Stimulated activated CD8-positive, alpha-beta memory T cell treated with anti-CD3 and anti-CD28 coated beads, Interleukin-12 subunit alpha, Interleukin-12 subunit beta, amount 100 ng/mL, for 4 hours (primary cell): Measurements from ENCODE around the gene LIN9.

Experiments used
- DNase-seq: peaks from one replicate; pipeline ENCODE4 v3.0.0-alpha.2; 2020; ENCODE audit warnings: low read depth

LIN9 gene

DNA sequence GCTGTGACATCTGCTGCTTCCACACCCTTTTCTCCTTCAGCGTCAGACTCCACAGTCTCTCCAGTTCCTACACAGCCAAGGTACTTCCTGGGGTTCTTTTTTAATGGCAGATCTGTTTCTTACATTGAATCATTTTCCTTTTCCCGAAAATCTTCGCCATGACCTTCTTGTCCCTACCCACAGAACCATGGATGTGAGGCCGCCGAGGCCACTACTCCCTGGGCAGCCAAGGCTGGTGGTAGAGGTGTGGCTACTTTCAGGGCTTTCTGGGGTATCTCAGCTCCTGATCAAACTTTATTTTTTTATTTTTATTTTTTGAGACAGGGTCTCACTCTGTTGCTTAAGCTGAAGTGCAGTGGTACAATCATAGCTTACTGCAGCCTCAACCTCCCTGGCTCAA lies 9.5 kb upstream of the LIN9 start:
- DNase-seq = no peak

GRCh38 chr1:226314055-226314454 lies 5.1 kb upstream of the LIN9 start:
- no peak for DNase-seq

DNA sequence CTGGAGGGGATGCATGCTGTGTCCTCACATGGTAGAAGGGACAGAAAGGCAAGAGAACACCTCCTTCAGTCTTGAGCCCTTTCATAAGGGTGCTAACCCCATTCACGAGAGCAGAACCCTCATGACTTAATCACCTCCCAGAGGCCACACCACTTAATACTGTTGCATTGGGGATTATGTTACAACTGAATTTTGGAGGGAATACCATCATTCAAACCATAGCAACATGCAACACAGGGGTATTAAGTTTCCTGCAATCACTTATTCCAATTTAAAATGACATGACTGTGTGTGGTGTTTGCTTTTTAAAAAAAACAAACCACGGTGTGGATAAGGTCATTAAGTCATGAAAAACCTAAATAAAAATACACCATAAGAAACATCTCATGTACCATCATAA lies 3.1 kb upstream of the LIN9 start:
- DNase-seq = no peak

DNA sequence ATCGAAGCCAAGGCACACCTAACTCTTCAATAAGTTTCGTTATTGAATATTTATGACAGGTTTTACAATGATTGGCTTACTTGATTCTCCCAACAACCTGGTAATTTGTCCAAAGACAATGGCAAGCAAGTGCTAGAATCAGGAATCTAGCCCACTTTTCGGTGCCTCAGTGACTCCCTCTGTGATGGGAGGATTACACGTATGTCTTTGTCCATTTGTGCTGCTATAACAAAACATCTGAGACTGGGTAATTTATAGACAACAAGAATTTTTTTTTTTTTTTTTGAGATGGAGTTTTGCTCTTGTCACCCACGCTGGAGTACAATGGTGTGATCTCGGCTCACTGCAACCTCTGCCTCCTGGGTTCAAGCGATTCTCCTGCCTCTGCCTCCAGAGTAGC lies 2.4 kb upstream of the LIN9 start:
- DNase-seq = no peak

DNA sequence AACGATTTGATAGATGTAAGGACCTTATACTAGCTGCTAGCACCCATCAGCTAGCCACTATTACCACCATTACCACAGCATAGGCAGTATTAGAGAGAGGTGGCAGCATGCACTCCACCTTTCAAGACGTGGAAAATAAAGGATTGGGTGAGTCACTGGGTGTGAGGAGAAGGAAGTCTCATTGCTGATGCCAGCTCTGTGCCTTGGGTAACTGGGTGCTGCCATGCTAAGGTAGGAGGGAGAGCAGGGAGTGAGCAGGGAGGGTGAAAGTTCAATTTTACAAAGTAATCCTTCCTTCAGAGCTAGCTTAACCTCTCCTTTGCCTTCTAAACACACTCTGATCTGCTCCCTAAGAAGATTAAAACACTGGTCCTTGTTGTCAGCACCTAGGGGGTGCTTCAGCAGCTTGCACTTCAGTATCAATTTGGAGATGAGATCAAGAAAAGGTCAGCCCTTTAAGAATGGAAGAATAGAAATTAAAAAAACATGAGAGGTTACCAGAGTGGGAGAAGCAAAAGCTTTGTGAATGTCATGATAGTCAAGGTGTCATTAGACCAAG lies 1.8 kb upstream of the LIN9 start:
- DNase-seq = no peak

- no peak for DNase-seq
Observed at GRCh38 chr1:226310245-226310540, 1.2 kb upstream of the LIN9 start.

GRCh38 chr1:226309398-226310244 lies 657 bp upstream of the LIN9 start:
- DNase-seq = no peak

DNA sequence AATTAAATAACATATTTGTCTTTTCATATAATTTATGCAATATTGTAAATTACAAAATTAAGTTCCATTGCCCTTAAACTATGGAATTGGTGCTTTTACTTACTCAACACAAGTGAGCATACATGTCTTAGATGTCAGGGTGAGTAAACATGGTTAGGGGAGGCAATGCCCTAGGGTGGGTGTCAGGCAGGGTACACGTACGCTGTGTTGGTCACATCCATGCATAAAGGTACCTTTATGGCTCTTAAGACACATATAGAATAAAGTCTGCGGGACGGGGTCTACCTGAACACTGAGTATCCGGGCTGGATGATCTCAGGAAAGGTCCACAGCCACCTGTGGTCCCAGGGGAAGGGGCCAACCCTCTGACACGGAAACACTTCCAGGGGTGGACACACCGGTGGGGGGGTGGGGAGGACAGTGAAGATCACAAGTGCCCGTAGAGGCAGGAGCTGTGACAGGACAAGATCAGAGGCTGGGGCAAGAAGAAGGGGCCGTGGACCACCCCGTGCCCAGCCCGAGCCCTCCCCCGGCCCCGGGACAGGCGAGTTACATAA lies 720 bp downstream of the LIN9 start:
- no peak for DNase-seq

DNA sequence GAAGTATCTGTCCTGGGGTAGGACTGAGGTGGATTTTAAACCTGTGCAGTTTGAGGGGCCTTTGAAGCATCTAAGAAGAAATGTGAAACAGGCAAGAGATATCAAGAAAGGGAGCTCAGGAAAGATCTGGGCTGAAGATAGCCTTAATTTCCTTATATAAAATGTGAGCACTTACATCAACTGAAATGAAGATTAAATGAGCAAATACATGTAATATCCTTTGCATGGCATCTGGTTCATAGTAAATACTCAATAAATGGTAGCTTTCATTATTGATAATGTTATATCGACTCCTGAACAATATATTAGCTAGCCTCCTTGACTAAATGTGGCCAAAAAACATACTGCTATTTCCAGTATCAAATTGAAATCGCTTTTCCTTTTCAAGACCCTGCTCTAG lies 2.5 kb downstream of the LIN9 start:
- DNase-seq = no peak

GRCh38 chr1:226305184-226305583 lies 3.8 kb downstream of the LIN9 start:
- DNase-seq = no peak

GRCh38 chr1:226304291-226304955 lies 4.5 kb downstream of the LIN9 start:
- DNase-seq = no peak

- DNase-seq = no peak
Observed at GRCh38 chr1:226302731-226303130, 6.2 kb downstream of the LIN9 start.

GRCh38 chr1:226296911-226297310 lies 12.1 kb downstream of the LIN9 start:
- no peak for DNase-seq

DNA sequence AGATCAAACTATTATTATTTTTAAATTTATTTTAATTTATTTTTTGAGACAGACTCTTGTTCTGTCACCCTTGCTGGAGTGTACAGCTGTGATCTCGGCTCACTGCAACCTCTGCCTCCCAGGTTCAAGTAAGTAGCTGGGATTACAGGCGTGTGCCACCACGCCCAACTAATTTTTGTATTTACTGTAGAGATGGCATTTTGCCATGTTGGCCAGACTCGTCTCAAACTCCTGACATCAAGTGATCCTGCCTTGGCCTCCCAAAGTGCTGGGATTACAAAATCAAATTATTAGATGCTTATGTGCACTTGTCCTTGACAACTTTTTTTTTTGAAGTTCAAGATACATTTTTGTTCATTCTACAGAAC lies 15.4 kb downstream of the LIN9 start:
- no peak for DNase-seq

- DNase-seq = no peak
Observed at GRCh38 chr1:226292874-226293552, 16.0 kb downstream of the LIN9 start.

DNA sequence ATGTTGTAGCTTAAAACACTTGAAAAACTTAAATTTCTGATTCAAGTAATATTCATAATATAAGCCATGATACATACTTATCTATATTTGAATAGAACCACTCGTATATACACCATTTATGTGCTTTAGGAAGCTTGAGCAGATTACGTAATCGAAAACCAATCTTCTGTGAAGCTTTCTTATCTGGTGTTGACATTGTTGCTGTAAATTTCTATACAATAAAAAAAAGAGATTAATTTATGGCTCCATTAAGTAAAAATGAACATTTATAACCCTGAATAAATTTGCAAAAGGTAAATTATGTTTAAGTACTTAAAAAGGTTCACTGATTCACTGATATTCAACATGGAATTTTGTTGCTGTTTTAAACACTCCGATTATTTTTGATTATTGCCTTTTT lies 21.4 kb downstream of the LIN9 start:
- DNase-seq = no peak

DNA sequence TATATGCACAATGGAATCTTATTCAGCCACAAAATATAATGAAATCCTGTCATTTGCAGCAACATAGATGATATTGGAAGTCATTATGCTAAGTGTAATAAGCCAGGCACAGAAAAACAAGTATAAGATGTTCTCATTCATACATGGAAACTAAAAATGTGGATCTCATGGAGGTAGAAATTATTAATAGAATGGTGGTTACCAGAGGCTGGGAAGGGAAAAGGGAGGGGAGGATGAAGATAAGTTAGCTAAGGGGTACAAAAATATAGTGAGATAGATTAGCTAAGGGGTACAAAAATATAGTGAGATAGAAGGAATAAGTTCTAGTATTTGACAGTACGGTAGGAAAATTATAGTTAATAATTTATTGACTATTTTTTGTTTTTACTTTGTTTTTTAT lies 27.9 kb downstream of the LIN9 start:
- no peak for DNase-seq

GRCh38 chr1:226279498-226279897 lies 29.5 kb downstream of the LIN9 start:
- no peak for DNase-seq

DNA sequence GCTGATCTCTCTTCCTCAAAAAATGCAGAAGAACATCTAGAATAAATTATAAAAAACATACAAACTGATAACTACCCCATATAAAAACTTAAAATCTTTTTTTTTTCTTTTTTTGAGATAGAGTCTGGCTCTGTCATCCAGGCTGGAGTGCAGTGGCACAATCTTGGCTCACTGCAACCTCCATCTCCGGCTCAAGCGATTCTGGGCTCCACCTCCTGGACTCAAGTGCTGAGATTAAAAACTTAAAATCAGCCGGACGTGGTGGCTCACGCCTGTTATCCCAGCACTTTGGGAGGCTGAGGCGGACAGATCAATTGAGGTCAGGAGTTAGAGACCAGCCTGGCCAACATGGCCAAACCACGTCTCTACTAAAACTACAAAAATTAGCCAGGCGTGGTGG lies 31.1 kb downstream of the LIN9 start:
- DNase-seq = no peak

- no peak for DNase-seq
Observed at GRCh38 chr1:226276987-226277386, 32.0 kb downstream of the LIN9 start.

GRCh38 chr1:226276077-226276682 lies 32.8 kb downstream of the LIN9 start:
- DNase-seq = no peak

DNA sequence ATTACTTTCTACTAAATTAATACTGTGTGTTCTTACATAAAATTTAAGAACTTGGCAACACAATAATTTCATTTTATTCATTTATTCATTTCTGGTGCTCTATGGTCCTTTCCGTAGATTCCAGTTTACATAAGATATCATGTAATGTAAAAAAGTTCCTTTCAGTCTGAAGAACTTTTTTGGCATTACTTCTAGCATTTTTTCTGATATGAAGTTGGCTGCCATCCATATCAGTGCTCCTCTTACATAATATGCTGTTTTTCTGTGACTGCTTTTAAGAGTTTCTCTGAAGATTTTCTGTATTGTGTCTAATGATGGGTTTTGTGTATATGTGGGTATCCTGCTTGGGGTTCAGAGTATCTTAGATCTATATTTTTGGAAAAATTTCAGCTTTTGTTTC lies 34.8 kb downstream of the LIN9 start:
- DNase-seq = no peak
